K562 (cell line): ENCODE data around the gene PLCB1. TPM values are rescaled to one million over a fixed set of nuclear protein-coding genes. Genes with fewer than 3 reads are reported as not detected.

Experiments used
- ATAC-seq: fragments of 200-7000 bp; cut with Tn5 transposase; 3 replicates; pipeline ENCODE4 v1.9.1; 2020; ENCODE audit warnings: moderate library complexity
- BruUV-seq: library from RNA; stranded (reverse); fragments of 400-500 nt; replicated peaks from 2 replicates; lab custom pipeline; 2021; lab: Mats Ljungman, UMichigan
- CTCF ChIA-PET: fragments of 300-600 bp; formaldehyde crosslinking; extraction: SDS; loops from one replicate; lab custom pipeline; 2021; ENCODE audit warnings: low intra/inter-chr PET ratio; lab: Yijun Ruan, JAX
- POLR2A ChIA-PET: fragments of 300-600, 350-650 bp; sonication (Branson Sonifier 250); formaldehyde crosslinking; extraction: SDS; loops from one replicate; lab custom pipeline; 2021; ENCODE audit warnings: antibody characterized with exemption, inconsistent platforms; lab: Yijun Ruan, JAX
- DNase-seq, 4 experiments: peaks; one replicate each; pipeline versions ENCODE4 v3.0.0 to v3.0.0-alpha.2; 2011 to 2018; ENCODE audit warnings: low spot score in 3 of 4, mixed read lengths in 3 of 4; ENCODE audit errors: extremely low read depth in 1 of 4
- FAIRE-seq: peaks from 2 replicates; lab custom pipeline; 2011; peaks lifted over from hg19 to GRCh38; lab: Jason Lieb, UNC
- H2AFZ ChIP-seq: 2 replicates; pipeline ENCODE4 v1.6.0; 2011; ENCODE audit warnings: low read depth, low read length, control low read depth, inconsistent platforms
- H3K27ac ChIP-seq: fragments of 200-600 bp; 3 replicates; pipeline ENCODE4 v1.8.0; 2011; ENCODE audit warnings: low read depth, mild to moderate bottlenecking, control low read depth, inconsistent platforms, low read length, moderate library complexity, mixed read lengths; ENCODE audit errors: extremely low read depth
- H3K27me3 ChIP-seq, 2 experiments: fragments of 300-600 bp in 1 of 2; 2 replicates in 1 of 2; 3 replicates in 1 of 2; pipeline versions ENCODE4 v1.6.0 to v1.8.0; 2011; ENCODE audit warnings: inconsistent platforms in 2 of 2, low read length in 2 of 2, mild to moderate bottlenecking in 1 of 2, mixed read lengths in 1 of 2, moderate library complexity in 1 of 2; ENCODE audit not compliant: control insufficient read depth in 2 of 2, insufficient read depth in 2 of 2
- H3K36me3 ChIP-seq: fragments of 300-600 bp; 3 replicates; pipeline ENCODE4 v1.8.0; 2011; ENCODE audit warnings: mild to moderate bottlenecking, low read length, inconsistent platforms; ENCODE audit not compliant: control insufficient read depth, insufficient read depth
- H3K4me1 ChIP-seq, 2 experiments: fragments of 200-600 bp in 1 of 2; replicated peaks in 1 of 2; 2 replicates in 1 of 2; 3 replicates in 1 of 2; pipeline versions ENCODE4 v1.5.1 to v1.8.0; 2011; ENCODE audit warnings: inconsistent platforms in 2 of 2, low read length in 2 of 2, mild to moderate bottlenecking in 1 of 2, mixed read lengths in 1 of 2, moderate library complexity in 1 of 2; ENCODE audit not compliant: control insufficient read depth in 2 of 2, insufficient read depth in 2 of 2
- H3K4me2 ChIP-seq: 2 replicates; pipeline ENCODE4 v1.6.1; 2011; ENCODE audit warnings: low read length, control low read depth, inconsistent platforms, mixed read lengths; ENCODE audit not compliant: insufficient read depth
- H3K4me3 ChIP-seq: fragments of 200-600 bp; sonication (generic), shearing (Covaris generic); 2 replicates; pipeline ENCODE4 v1.5.1; 2016; ENCODE audit warnings: control low read depth, inconsistent platforms
- H3K79me2 ChIP-seq: fragments of 200-600 bp; 3 replicates; pipeline ENCODE4 v1.8.0; 2011; ENCODE audit warnings: low read length, inconsistent platforms; ENCODE audit not compliant: control insufficient read depth, insufficient read depth
- H3K9ac ChIP-seq, 2 experiments: 2 replicates each; pipeline versions ENCODE4 v1.6.0 to v1.6.1; 2011; ENCODE audit warnings: low read depth in 2 of 2, low read length in 2 of 2, control low read depth in 1 of 2, inconsistent platforms in 1 of 2, mild to moderate bottlenecking in 1 of 2, mixed read lengths in 1 of 2; ENCODE audit not compliant: insufficient read depth in 1 of 2
- H3K9me1 ChIP-seq: one replicate; pipeline ENCODE4 v1.6.0; 2011; ENCODE audit warnings: inconsistent platforms, mild to moderate bottlenecking, low read length, moderate library complexity; ENCODE audit not compliant: control insufficient read depth, insufficient read depth
- H3K9me3 ChIP-seq: replicated peaks from 2 replicates; pipeline ENCODE4 v1.5.1; 2011; ENCODE audit warnings: low read depth, low read length, inconsistent platforms; ENCODE audit not compliant: control insufficient read depth, insufficient read depth
- H4K20me1 ChIP-seq: replicated peaks from 2 replicates; pipeline ENCODE4 v1.6.1; 2011; ENCODE audit warnings: low read length, inconsistent platforms, mixed read lengths; ENCODE audit not compliant: control insufficient read depth, insufficient read depth
- DACH1 ChIP-seq: fragments of 450-650 bp; IDR thresholded peaks from 2 replicates; pipeline ENCODE4 v1.6.1; 2018; ENCODE audit not compliant: partially characterized antibody
- IRF2 ChIP-seq: sonication (generic); formaldehyde crosslinking; IDR thresholded peaks from 2 replicates; pipeline ENCODE4 v1.8.1; 2022; ENCODE audit warnings: mild to moderate bottlenecking, missing genetic modification reagents
- LCOR ChIP-seq: sonication (generic); formaldehyde crosslinking; IDR thresholded peaks from 2 replicates; pipeline ENCODE4 v1.8.0; 2022; ENCODE audit warnings: mild to moderate bottlenecking, missing genetic modification reagents
- MCM3 ChIP-seq: fragments of 450-650 bp; IDR thresholded peaks from 2 replicates; pipeline ENCODE4 v1.6.1; 2016
- NCOA1 ChIP-seq: fragments of 450-650 bp; IDR thresholded peaks from 2 replicates; pipeline ENCODE4 v1.6.1; 2016; ENCODE audit warnings: low read depth
- NFE2L1 ChIP-seq: fragments of 450-650 bp; IDR thresholded peaks from 2 replicates; pipeline ENCODE4 v1.6.1; 2016; ENCODE audit warnings: missing genetic modification characterization, low read depth, mild to moderate bottlenecking, missing compliant biosample characterization, moderate library complexity, borderline replicate concordance
- NFIX ChIP-seq: fragments of 250-450 bp; sonication (Bioruptor Pico); IDR thresholded peaks from 2 replicates; pipeline ENCODE4 v1.4.0; 2020; ENCODE audit warnings: low read depth, mild to moderate bottlenecking, moderate library complexity
- PRMT5 ChIP-seq: sonication (generic); formaldehyde crosslinking; IDR thresholded peaks from 2 replicates; pipeline ENCODE4 v1.5.0; 2020; ENCODE audit warnings: missing genetic modification reagents
- SAP30 ChIP-seq: fragments of 200-600 bp; sonication (generic); IDR thresholded peaks from 2 replicates; pipeline ENCODE4 v1.6.1; 2012; ENCODE audit warnings: borderline replicate concordance, low read depth, mild to moderate bottlenecking, moderate library complexity, low read length, control low read depth, inconsistent platforms; ENCODE audit not compliant: insufficient read depth, poor library complexity, severe bottlenecking
- SMAD2 ChIP-seq: fragments of 150-350 bp; IDR thresholded peaks from 2 replicates; pipeline ENCODE4 v1.6.1; 2014; ENCODE audit warnings: low read depth, mild to moderate bottlenecking, low read length
- SRSF9 ChIP-seq: fragments of 200-400 bp; formaldehyde crosslinking; IDR thresholded peaks from 2 replicates; pipeline ENCODE4 v1.6.1; 2017; ENCODE audit warnings: low read depth, low read length, borderline replicate concordance
- TAF15 ChIP-seq: fragments of 200-400 bp; formaldehyde crosslinking; IDR thresholded peaks from 2 replicates; pipeline ENCODE4 v1.6.1; 2017; ENCODE audit warnings: mild to moderate bottlenecking, low read depth, low read length, moderate library complexity
- ZNF12 ChIP-seq: sonication (generic); formaldehyde crosslinking; IDR thresholded peaks from 2 replicates; pipeline ENCODE4 v1.4.0; 2020; ENCODE audit warnings: mild to moderate bottlenecking, missing genetic modification reagents
- ZNF165 ChIP-seq: fragments of 250-450 bp; sonication (Bioruptor Pico); IDR thresholded peaks from 2 replicates; pipeline ENCODE4 v1.4.0; 2020; ENCODE audit warnings: borderline replicate concordance
- ZNF274 ChIP-seq: IDR thresholded peaks from 2 replicates; pipeline ENCODE4 v1.6.1; 2011; ENCODE audit warnings: low read depth, mild to moderate bottlenecking, low read length, moderate library complexity, borderline replicate concordance
- ZNF695 ChIP-seq: fragments of 450-650 bp; formaldehyde crosslinking; IDR thresholded peaks from 2 replicates; pipeline ENCODE4 v1.4.0; 2020; ENCODE audit warnings: mild to moderate bottlenecking, moderate library complexity
- WGBS: fragments of 100-300 bp; shearing (Covaris generic); methylation state at CpG from one replicate; pipeline ENCODE4 v1.1.6; 2016; ENCODE audit warnings: low coverage, mixed read lengths; ENCODE audit not compliant: insufficient coverage; ENCODE audit errors: missing lambda C conversion rate; 5-methylcytosine and 5-hydroxymethylcytosine counted together
- in situ Hi-C: fragments of 300-500 bp; cut with MboI; formaldehyde crosslinking; loops from 4 replicates; pipeline ENCODE4 v1.15.0; 2018; ENCODE audit warnings: inconsistent platforms, mixed read lengths
- intact Hi-C: fragments of 100-400 bp; cut with micrococcal nuclease; formaldehyde crosslinking; loops from 2 replicates; pipeline ENCODE4 v1.14.2; 2022
- polyA plus RNA-seq, 8 experiments: library from polyadenylated mRNA; depleted of rRNA in 4 of 8; stranded (reverse) in 5 of 8; unstranded in 3 of 8; fragments of >200 nt; fragmentation: Nextera tagmentation in 2 of 8; fragmentation: Illumina TruSeq in 1 of 8; extraction: Ambion mirVana in 2 of 8; extraction: Trizol in 1 of 8; gene quantifications; 2 replicates each; pipeline versions ENCODE4 v1.2.1 to v1.2.3, GENCODE V29; 2011 to 2014; ENCODE audit warnings: inconsistent platforms in 1 of 8, missing spikeins in 1 of 8
- total RNA-seq, 7 experiments: library from RNA; depleted of rRNA in 6 of 7; stranded (reverse); fragments of >200 nt in 6 of 7; fragmentation: Illumina TruSeq in 2 of 7; extraction: Trizol in 2 of 7; gene quantifications; 2 replicates each; pipeline versions ENCODE4 v1.2.1 to v1.2.3, GENCODE V29; 2011 to 2021; ENCODE audit warnings: low replicate concordance in 1 of 7
- TF ChIP-seq, protein P1 (sequence below): fragments of 250-450 bp; sonication (Bioruptor Pico); IDR thresholded peaks from 2 replicates; pipeline ENCODE4 v1.4.0; 2020; ENCODE audit warnings: borderline replicate concordance
- TF ChIP-seq, protein P2 (sequence below), 3 experiments: fragments of 200-800 bp in 1 of 3; sonication (Bioruptor generic) in 1 of 3; sonication (generic) in 1 of 3; formaldehyde crosslinking in 1 of 3; IDR thresholded peaks; 2 replicates each; pipeline versions ENCODE4 v1.6.1 to v1.8.0; 2016 to 2022; ENCODE audit warnings: mild to moderate bottlenecking in 2 of 3, missing compliant biosample characterization in 2 of 3, missing genetic modification characterization in 2 of 3, missing genetic modification reagents in 1 of 3

PLCB1 gene
- total and polyA plus RNA-seq, 9 of the 15 experiments (the other 6 are each of a cell fraction or from before 2014, with no cell fraction given) = 0.34 to 3.1 (median 1.3) TPM

DNA sequence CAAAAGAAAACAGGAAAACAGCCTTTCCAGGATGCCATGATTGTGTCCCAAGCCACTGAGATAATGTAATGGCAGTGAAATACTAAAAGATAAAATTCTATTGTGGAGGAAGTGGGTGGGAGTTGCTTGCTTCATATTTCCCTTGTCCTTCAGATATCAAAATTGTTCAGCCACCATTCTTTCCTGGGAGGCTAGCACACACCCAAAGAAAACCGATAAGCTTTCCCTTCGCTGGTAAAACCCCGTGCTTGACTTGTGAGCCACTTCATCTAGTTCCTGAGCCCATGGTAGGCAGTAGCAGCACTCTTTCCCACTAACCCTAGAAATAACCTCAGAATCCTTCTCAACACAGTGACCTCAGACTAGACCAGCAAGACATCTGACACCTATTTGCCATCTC, 579.4 kb downstream of the PLCB1 start (continued):
- TF ChIP-seq SAP30 = no peak
- TF ChIP-seq ZNF165 (CRISPR knock-in tag) = no peak
- TF ChIP-seq SRSF9 = no peak
- no peak for TF ChIP-seq TAF15
- TF ChIP-seq MCM3 = no peak
- no peak for TF ChIP-seq SMAD2
- TF ChIP-seq PRMT5 (CRISPR knock-in tag) = no peak
- TF ChIP-seq NCOA1 = no peak
- TF ChIP-seq ZNF695 = no peak
- no peak for TF ChIP-seq LCOR (CRISPR knock-in tag)
- no peak for TF ChIP-seq IRF2 (CRISPR knock-in tag)
- TF ChIP-seq, protein P1, sequence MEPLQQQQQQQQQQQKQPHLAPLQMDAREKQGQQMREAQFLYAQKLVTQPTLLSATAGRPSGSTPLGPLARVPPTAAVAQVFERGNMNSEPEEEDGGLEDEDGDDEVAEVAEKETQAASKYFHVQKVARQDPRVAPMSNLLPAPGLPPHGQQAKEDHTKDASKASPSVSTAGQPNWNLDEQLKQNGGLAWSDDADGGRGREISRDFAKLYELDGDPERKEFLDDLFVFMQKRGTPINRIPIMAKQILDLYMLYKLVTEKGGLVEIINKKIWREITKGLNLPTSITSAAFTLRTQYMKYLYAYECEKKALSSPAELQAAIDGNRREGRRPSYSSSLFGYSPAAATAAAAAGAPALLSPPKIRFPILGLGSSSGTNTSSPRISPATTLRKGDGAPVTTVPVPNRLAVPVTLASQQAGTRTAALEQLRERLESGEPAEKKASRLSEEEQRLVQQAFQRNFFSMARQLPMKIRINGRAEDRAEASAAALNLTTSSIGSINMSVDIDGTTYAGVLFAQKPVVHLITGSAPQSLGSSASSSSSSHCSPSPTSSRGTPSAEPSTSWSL (CRISPR knock-in tag) = no peak
- TF ChIP-seq, all 486 proteins: peak for 0

DNA sequence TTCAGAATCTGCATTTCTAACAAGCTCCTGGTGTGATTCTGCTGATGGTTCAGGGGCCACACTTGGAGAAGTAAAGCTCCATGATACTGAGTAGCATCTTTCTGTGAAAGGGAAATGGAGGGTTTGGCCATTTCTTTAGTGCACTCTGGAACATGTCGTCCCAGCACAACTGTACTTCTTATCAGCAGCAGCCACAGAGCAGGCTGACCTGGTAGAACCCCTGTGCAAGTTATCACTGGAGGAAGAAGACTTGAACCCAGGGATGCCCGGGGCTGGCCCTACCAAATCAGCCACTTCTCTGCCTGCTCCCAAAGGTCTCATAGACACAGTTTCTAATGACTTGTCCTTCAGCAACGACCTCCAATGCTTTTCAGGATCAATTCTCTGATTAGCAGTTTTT, 582.1 kb downstream of the PLCB1 start:
- Histone ChIP-seq H3K9me3 (no peaks in the 10 kb centered on the region), H2AFZ (no peak overlapping the region), H3K4me3 (no peak overlapping the region), H3K27me3 (no peaks in the 10 kb centered on the region), H3K36me3 (no peaks in the 10 kb centered on the region), H3K27ac (no peak overlapping the region), H3K4me1 (no peaks in the 10 kb centered on the region), H3K9ac (no peak overlapping the region), H3K9me1 (no peaks in the 10 kb centered on the region), H3K4me2 (no peak overlapping the region), H3K79me2 (no peaks in the 10 kb centered on the region), H4K20me1 (no peaks in the 10 kb centered on the region)
- ChIA-PET CTCF (no interaction called here), POLR2A (no interaction called here)
- no peak for ATAC-seq
- WGBS = 0% methylated on average over 2 of the region's 3 CpGs
- no peak for FAIRE-seq
- no TSS peak for BruUV-seq
- no peak for TF ChIP-seq NFIX
- TF ChIP-seq DACH1 = no peak
- TF ChIP-seq NFE2L1 (tag) = no peak
- no peak for TF ChIP-seq ZNF274
- no peak for TF ChIP-seq ZNF12 (CRISPR knock-in tag)
- TF ChIP-seq, protein P2, sequence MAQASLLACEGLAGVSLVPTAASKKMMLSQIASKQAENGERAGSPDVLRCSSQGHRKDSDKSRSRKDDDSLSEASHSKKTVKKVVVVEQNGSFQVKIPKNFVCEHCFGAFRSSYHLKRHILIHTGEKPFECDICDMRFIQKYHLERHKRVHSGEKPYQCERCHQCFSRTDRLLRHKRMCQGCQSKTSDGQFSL (CRISPR knock-in tag; IDR thresholded peaks at IDR 0.05) = no peak
- TF ChIP-seq, protein P2 (tag; IDR thresholded peaks at IDR 0.05) = no peak
- intact Hi-C loops = no loop called here
- no peak for DNase-seq
- in situ Hi-C loops = loop anchor here (25.0 kb wide), 2 partner anchors 677 to 777 kb away; partner anchors contain the start of gene HAO1
